ENCODE data around the gene HARBI1. TPM values are rescaled to one million over a fixed set of nuclear protein-coding genes. Genes with fewer than 3 reads are reported as not detected.

HARBI1 gene
- total RNA-seq, 1 experiment from 2014 or later: 1.9 TPM

DNA sequence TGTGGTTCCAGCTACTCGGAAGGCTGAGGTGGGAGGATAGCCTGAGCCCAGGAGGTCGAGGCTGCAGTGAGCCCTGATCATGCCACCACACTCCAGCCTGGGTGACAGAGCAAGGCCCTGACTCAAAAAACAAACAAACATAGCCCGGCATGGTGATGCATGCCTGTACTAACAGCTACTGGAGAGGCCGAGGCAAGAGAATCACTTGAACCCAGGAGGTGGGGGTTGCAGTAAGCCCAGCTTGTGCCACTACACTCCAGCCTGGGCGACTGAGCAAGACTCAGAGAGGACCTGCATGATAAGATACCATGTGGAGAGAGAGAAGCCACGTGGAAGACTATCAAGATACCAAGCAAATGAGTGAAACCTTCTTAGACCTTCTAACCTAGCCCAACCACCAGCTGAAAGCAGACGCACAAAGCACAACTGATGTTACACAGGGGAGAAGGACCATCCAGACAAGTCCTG lies 59.3 kb downstream of the HARBI1 start:
- no peak for DNase-seq (ENCODE audit: extremely low read depth, low read depth)

DNA sequence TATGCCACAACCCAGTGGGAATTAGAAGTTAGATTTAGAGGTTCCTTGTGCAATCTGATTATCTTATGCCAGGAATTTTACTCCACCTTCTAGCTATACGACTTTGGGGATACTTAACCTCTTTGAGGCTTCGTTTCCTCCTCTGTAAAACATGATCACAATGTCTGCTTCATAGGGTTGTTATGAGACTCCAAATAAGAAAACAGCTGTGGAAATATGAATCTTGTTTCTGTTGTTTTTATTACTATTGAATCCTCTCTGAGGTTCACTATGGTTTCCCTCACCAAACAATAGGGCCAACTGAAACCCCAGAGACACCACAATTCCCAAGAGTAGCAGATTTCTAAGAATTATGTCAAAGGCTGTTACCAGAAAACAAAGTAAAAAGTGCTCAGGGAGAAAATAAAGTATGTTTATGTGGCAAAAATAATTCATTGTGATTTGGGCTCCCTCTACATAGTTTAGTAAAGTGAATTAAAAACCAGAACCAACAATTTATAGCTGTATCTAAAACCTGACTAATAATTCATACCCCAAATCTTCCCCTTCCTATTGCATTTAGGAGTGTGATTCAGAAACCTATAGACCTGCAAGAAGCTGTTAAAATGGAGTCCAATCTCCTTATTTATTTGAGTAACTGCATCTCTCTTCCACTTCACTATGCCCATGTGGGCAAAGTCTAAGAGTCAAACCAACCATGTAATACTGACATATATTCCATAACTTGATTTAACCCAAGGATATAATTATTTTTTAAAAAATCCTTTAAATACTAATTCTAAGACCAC lies 61.6 kb downstream of the HARBI1 start:
- no peak for DNase-seq (ENCODE audit: extremely low read depth, low read depth)

GRCh38 chr11:46554213-46555147 lies 62.5 kb downstream of the HARBI1 start:
- peak; percentile 44 for DNase-seq (ENCODE audit: extremely low read depth, low read depth)

GRCh38 chr11:46553814-46554212 lies 63.2 kb downstream of the HARBI1 start:
- no peak for DNase-seq (ENCODE audit: extremely low read depth, low read depth)

Other genes starting within 250 kb of the HARBI1 start
- gene MDK, start 235.6 kb downstream of the HARBI1 start, total RNA-seq (2014; rRNA removed; shearing (Covaris generic)): 22.1 and 25.3 TPM in 2 replicates
- gene CHRM4, start 225.5 kb downstream of the HARBI1 start, total RNA-seq (2014; rRNA removed; shearing (Covaris generic)): not detected in 2 replicates
- gene AMBRA1, start 23.2 kb downstream of the HARBI1 start, total RNA-seq (2014; rRNA removed; shearing (Covaris generic)): 8.9 and 9.6 TPM in 2 replicates
- gene ATG13, start 326 bp upstream of the HARBI1 start, total RNA-seq (2014; rRNA removed; shearing (Covaris generic)): 44.4 and 44.7 TPM in 2 replicates
- gene ARHGAP1, start 83.4 kb upstream of the HARBI1 start, total RNA-seq (2014; rRNA removed; shearing (Covaris generic)): 7.9 and 8.6 TPM in 2 replicates
- gene ZNF408, start 83.8 kb upstream of the HARBI1 start, total RNA-seq (2014; rRNA removed; shearing (Covaris generic)): 5.9 TPM in 2 replicates
- not detected in 2 replicates for gene F2, start 102.0 kb upstream of the HARBI1 start, total RNA-seq (2014; rRNA removed; shearing (Covaris generic))
- 92.0 and 93.7 TPM in 2 replicates for gene CKAP5, start 229.1 kb upstream of the HARBI1 start, total RNA-seq (2014; rRNA removed; shearing (Covaris generic))